Measurements from ENCODE around the gene COG7. TPM values are rescaled to one million over a fixed set of nuclear protein-coding genes. Genes with fewer than 3 reads are reported as not detected.

Gene COG7
- total RNA-seq, 1 experiment from 2014 or later: 22.1 TPM

GRCh38 chr16:23355106-23355670 is 97.8 kb downstream of the COG7 start:
- no peak overlapping the region for H3K9ac ChIP-seq (ENCODE audit: low read length)
- intact Hi-C loops (cut with micrococcal nuclease): no loop called here
- no peak overlapping the region for H3K27ac ChIP-seq (ENCODE audit: low read depth, low read length)
- DNase-seq (ENCODE audit: low read depth, low spot score) (no peak), ATAC-seq (no peak)
- CTCF ChIA-PET: no interaction called here
- H2AFZ ChIP-seq (ENCODE audit: low read depth, low read length, poor library complexity, severe bottlenecking): no peak overlapping the region
- H3K9me3 ChIP-seq (ENCODE audit: control insufficient read depth in 1 of 2, insufficient read depth in 1 of 2, low read depth in 1 of 2, low read length in 2 of 2): no peaks in the 10 kb centered on the region
- no peaks in the 10 kb centered on the region for H3K9me2 ChIP-seq (ENCODE audit: insufficient read depth)
- POLR2A ChIA-PET: no interaction called here
- H4K20me1 ChIP-seq (ENCODE audit: insufficient read depth): no peaks in the 10 kb centered on the region
- H3K27me3 ChIP-seq (ENCODE audit: insufficient read depth, low read length): no peaks in the 10 kb centered on the region
- TF ChIP-seq REST (IDR thresholded peaks at IDR 0.05; ENCODE audit: low read depth) (no peak), JUND (IDR thresholded peaks at IDR 0.05) (no peak), ATF3 (IDR thresholded peaks at IDR 0.05) (no peak), SRF (IDR thresholded peaks at IDR 0.05; ENCODE audit: low read depth) (no peak), FOSL1 (IDR thresholded peaks at IDR 0.05; ENCODE audit: low read depth) (no peak), SIN3A (IDR thresholded peaks at IDR 0.05; ENCODE audit: low read depth) (no peak), TCF7L2 (IDR thresholded peaks at IDR 0.05; ENCODE audit: borderline replicate concordance, extremely low read depth, insufficient read depth, insufficient read length) (no peak), EZH2phosphoT487 (IDR thresholded peaks at IDR 0.05; ENCODE audit: borderline replicate concordance) (no peak)
- no peaks in the 10 kb centered on the region for H3K79me2 ChIP-seq (ENCODE audit: insufficient read depth, low read length)
- BruUV-seq (replicated peaks): no TSS peak
- no peak overlapping the region for H3K4me2 ChIP-seq (ENCODE audit: low read length)
- H3K4me1 ChIP-seq (ENCODE audit: control insufficient read depth in 1 of 2, insufficient read depth in 2 of 2, low read length in 2 of 2): no peaks in the 10 kb centered on the region
- H3K36me3 ChIP-seq (ENCODE audit: control insufficient read depth in 1 of 2, insufficient read depth in 2 of 2, low read length in 2 of 2): no peaks in the 10 kb centered on the region
- H3K4me3 ChIP-seq (replicated peaks in 1 of 2; ENCODE audit: low read depth in 1 of 2, low read length in 2 of 2): no peak overlapping the region
- RAD21 ChIA-PET (ENCODE audit: low non-redundant PET in 1 of 2, low total read pairs in 2 of 2, uncharacterized antibody in 2 of 2, unreplicated experiment in 2 of 2): no interaction called here

Data from HCT116 (cell line).